ENCODE measurements around the gene TSEN54. TPM values are rescaled to one million over a fixed set of nuclear protein-coding genes. Genes with fewer than 3 reads are reported as not detected.

TSEN54 gene
- total RNA-seq, 1 experiment from 2014 or later = 87.3 TPM

GRCh38 chr17:75550139-75550465 is 33.8 kb downstream of the TSEN54 start:
- no TSS peak for BruUV-seq (replicated peaks)
- peaks cover 10% of the 10 kb centered on the region; the same call in 1 of the 2 replicates for H3K79me2 ChIP-seq (ENCODE audit: insufficient read depth, low read length)
- no peaks in the 10 kb centered on the region for H3K9me3 ChIP-seq (ENCODE audit: control insufficient read depth in 1 of 2, insufficient read depth in 1 of 2, low read depth in 1 of 2, low read length in 2 of 2)
- RAD21 ChIA-PET (ENCODE audit: low non-redundant PET in 1 of 2, low total read pairs in 2 of 2, uncharacterized antibody in 2 of 2, unreplicated experiment in 2 of 2) = interaction anchor here in 1 of 2 experiments (1.2 to 1.4 kb wide), 2 partner anchors 25 to 34 kb away, joined by 3 to 10 read pairs; partner anchors contain the start of genes LLGL2 and TSEN54
- CTCF ChIA-PET = interaction anchor here (0.7 to 1.6 kb wide), 4 partner anchors 25 to 84 kb away, joined by 3 to 11 read pairs (median 8); partner anchors contain the start of genes LLGL2, SMIM5 and TSEN54
- peak overlapping the region; percentile 69 for H3K9ac ChIP-seq (ENCODE audit: low read length)
- no peaks in the 10 kb centered on the region for H4K20me1 ChIP-seq (ENCODE audit: insufficient read depth)
- H3K4me1 ChIP-seq (ENCODE audit: control insufficient read depth in 1 of 2, insufficient read depth in 2 of 2, low read length in 2 of 2) = peaks cover 33 to 39% of the 10 kb centered on the region in 2 experiments
- ATAC-seq (peak; percentile 40), DNase-seq (ENCODE audit: low read depth, low spot score) (no peak)
- H3K9me2 ChIP-seq (ENCODE audit: insufficient read depth) = no peaks in the 10 kb centered on the region
- peak overlapping the region; percentile 95 for H3K27ac ChIP-seq (ENCODE audit: low read depth, low read length)
- intact Hi-C loops (cut with micrococcal nuclease) = no loop called here
- H3K4me3 ChIP-seq (replicated peaks in 1 of 2; ENCODE audit: low read depth in 1 of 2, low read length in 2 of 2) = peak overlapping the region; percentile 50 to 58
- peak overlapping the region; percentile 93 for H3K4me2 ChIP-seq (ENCODE audit: low read length)
- POLR2A ChIA-PET = interaction anchor here (1.4 to 1.5 kb wide), 3 partner anchors 11 to 25 kb away, joined by 3 to 5 read pairs (median 4); partner anchors contain the start of gene LLGL2
- H3K36me3 ChIP-seq (ENCODE audit: control insufficient read depth in 1 of 2, insufficient read depth in 2 of 2, low read length in 2 of 2) = no peaks in the 10 kb centered on the region; a peak in 1 of 4 replicates
- H3K27me3 ChIP-seq (ENCODE audit: insufficient read depth, low read length) = no peaks in the 10 kb centered on the region
- H2AFZ ChIP-seq (ENCODE audit: low read depth, low read length, poor library complexity, severe bottlenecking) = no peak overlapping the region
- TF ChIP-seq POLR2AphosphoS5 (IDR thresholded peaks at IDR 0.05; ENCODE audit: low read depth, low read length) (no peak), ATF3 (IDR thresholded peaks at IDR 0.05) (no peak), CEBPB (IDR thresholded peaks at IDR 0.05; ENCODE audit: low read depth) (no peak), CTCF (IDR thresholded peaks at IDR 0.05 in 2 of 3, conservative IDR thresholded peaks at IDR 0.05 in 1 of 3; ENCODE audit: borderline replicate concordance in 1 of 3, insufficient read depth in 1 of 3, low read depth in 2 of 3, low read length in 2 of 3) (no peak), CBX3 (IDR thresholded peaks at IDR 0.05; ENCODE audit: low read depth) (no peak), YY1 (IDR thresholded peaks at IDR 0.05; ENCODE audit: extremely low read depth, insufficient replicate concordance, low read depth, low read length) (no peak), EZH2phosphoT487 (IDR thresholded peaks at IDR 0.05; ENCODE audit: borderline replicate concordance) (no peak), EZH2 (IDR thresholded peaks at IDR 0.05) (no peak), SRF (IDR thresholded peaks at IDR 0.05; ENCODE audit: low read depth) (no peak), MAX (IDR thresholded peaks at IDR 0.05) (no peak), ZNF274 (IDR thresholded peaks at IDR 0.05; ENCODE audit: low read depth, low read length) (no peak), ELF1 (IDR thresholded peaks at IDR 0.05; ENCODE audit: borderline replicate concordance, low read depth) (no peak), ZFX (IDR thresholded peaks at IDR 0.05) (no peak), JUND (IDR thresholded peaks at IDR 0.05) (no peak), SIN3A (IDR thresholded peaks at IDR 0.05; ENCODE audit: low read depth) (no peak), SP1 (IDR thresholded peaks at IDR 0.05; ENCODE audit: low read depth) (no peak)
